KOPT-K1 (cell line): Measurements from ENCODE around the gene DPYD.

Experiments
- H3K27ac ChIP-seq: fragments of 200-600 bp; sonication (generic); 2 replicates; pipeline ENCODE4 v1.5.1; 2016; ENCODE audit warnings: antibody characterized with exemption, mild to moderate bottlenecking, low read depth, low read length; ENCODE audit not compliant: poor library complexity, severe bottlenecking
- H3K36me3 ChIP-seq: fragments of 200-600 bp; sonication (generic); 2 replicates; pipeline ENCODE4 v1.5.1; 2017; ENCODE audit warnings: antibody characterized with exemption, mild to moderate bottlenecking, low read length, moderate library complexity; ENCODE audit not compliant: insufficient read depth
- H3K9me3 ChIP-seq: fragments of 200-600 bp; sonication (generic); 2 replicates; pipeline ENCODE4 v1.5.1; 2017; ENCODE audit warnings: antibody characterized with exemption, low read length, mild to moderate bottlenecking; ENCODE audit not compliant: insufficient read depth, poor library complexity, severe bottlenecking

DPYD gene

GRCh38 chr1:97457446-97458089 is 463.3 kb downstream of the DPYD start:
- H3K36me3 ChIP-seq: no peaks in the 10 kb centered on the region
- no peaks in the 10 kb centered on the region for H3K9me3 ChIP-seq
- no peak overlapping the region for H3K27ac ChIP-seq

- H3K36me3 ChIP-seq: 0 out of 2 replicates have a peak, but pooled peaks cover 6% of the 10 kb centered on the region
- H3K9me3 ChIP-seq: no peaks in the 10 kb centered on the region
- no peak overlapping the region for H3K27ac ChIP-seq
Measured at GRCh38 chr1:97451944-97452343, 468.9 kb downstream of the DPYD start.

GRCh38 chr1:97451046-97451826 is 469.6 kb downstream of the DPYD start:
- Histone ChIP-seq H3K9me3 (no peaks in the 10 kb centered on the region), H3K36me3 (0 out of 2 replicates have a peak, but pooled peaks cover 6% of the 10 kb centered on the region), H3K27ac (no peak overlapping the region)

GRCh38 chr1:97441966-97442365 is 478.9 kb downstream of the DPYD start:
- Histone ChIP-seq H3K9me3 (no peaks in the 10 kb centered on the region), H3K36me3 (no peaks in the 10 kb centered on the region), H3K27ac (no peak overlapping the region)

GRCh38 chr1:97433824-97434177 is 487.0 kb downstream of the DPYD start:
- no peak overlapping the region for H3K27ac ChIP-seq
- H3K36me3 ChIP-seq: no peaks in the 10 kb centered on the region
- no peaks in the 10 kb centered on the region for H3K9me3 ChIP-seq

- Histone ChIP-seq H3K9me3 (no peaks in the 10 kb centered on the region), H3K27ac (no peak overlapping the region), H3K36me3 (no peaks in the 10 kb centered on the region)
Measured at GRCh38 chr1:97433094-97433823, 487.6 kb downstream of the DPYD start.

GRCh38 chr1:97427371-97427770 is 493.5 kb downstream of the DPYD start:
- H3K9me3 ChIP-seq: no peaks in the 10 kb centered on the region
- H3K36me3 ChIP-seq: no peaks in the 10 kb centered on the region
- H3K27ac ChIP-seq: no peak overlapping the region

GRCh38 chr1:97424209-97424608 is 496.6 kb downstream of the DPYD start:
- Histone ChIP-seq H3K9me3 (no peaks in the 10 kb centered on the region), H3K27ac (no peak overlapping the region)

GRCh38 chr1:97423403-97423802 is 497.4 kb downstream of the DPYD start:
- Histone ChIP-seq H3K9me3 (no peaks in the 10 kb centered on the region), H3K27ac (no peak overlapping the region), H3K36me3 (no peaks in the 10 kb centered on the region)

More at GRCh38 chr1:97424209-97424608, 496.6 kb downstream of the DPYD start:
- no peaks in the 10 kb centered on the region for H3K36me3 ChIP-seq

GRCh38 chr1:97417661-97418060 is 503.2 kb downstream of the DPYD start:
- Histone ChIP-seq H3K36me3 (no peaks in the 10 kb centered on the region), H3K27ac (no peak overlapping the region), H3K9me3 (no peaks in the 10 kb centered on the region)

- H3K27ac ChIP-seq: no peak overlapping the region
- H3K9me3 ChIP-seq: no peaks in the 10 kb centered on the region
- H3K36me3 ChIP-seq: no peaks in the 10 kb centered on the region
Measured at GRCh38 chr1:97414682-97415312, 506.0 kb downstream of the DPYD start.

- no peaks in the 10 kb centered on the region for H3K9me3 ChIP-seq
- H3K36me3 ChIP-seq: no peaks in the 10 kb centered on the region
- H3K27ac ChIP-seq: no peak overlapping the region
Measured at GRCh38 chr1:97412737-97413136, 508.1 kb downstream of the DPYD start.

GRCh38 chr1:97412166-97412565 is 508.7 kb downstream of the DPYD start:
- H3K9me3 ChIP-seq: no peaks in the 10 kb centered on the region
- H3K27ac ChIP-seq: no peak overlapping the region
- H3K36me3 ChIP-seq: no peaks in the 10 kb centered on the region

GRCh38 chr1:97396463-97396862 is 524.4 kb downstream of the DPYD start:
- Histone ChIP-seq H3K27ac (no peak overlapping the region), H3K36me3 (no peaks in the 10 kb centered on the region), H3K9me3 (no peaks in the 10 kb centered on the region)

- H3K27ac ChIP-seq: no peak overlapping the region
- H3K36me3 ChIP-seq: no peaks in the 10 kb centered on the region
- H3K9me3 ChIP-seq: no peaks in the 10 kb centered on the region
Measured at GRCh38 chr1:97392701-97393100, 528.1 kb downstream of the DPYD start.
